Keratinocyte (primary cell): ENCODE results near the gene PER2. TPM values are rescaled to one million over a fixed set of nuclear protein-coding genes. Genes with fewer than 3 reads are reported as not detected.

Experiments used
- DNase-seq: peaks from one replicate; pipeline ENCODE4 v3.0.0-alpha.2; 2011; ENCODE audit warnings: low read depth, missing footprints, low spot score
- FAIRE-seq: peaks from 2 replicates; lab custom pipeline; 2011; peaks lifted over from hg19 to GRCh38; lab: Jason Lieb, UNC
- H2AFZ ChIP-seq: 2 replicates; pipeline ENCODE4 v1.6.0; 2012; ENCODE audit warnings: low read length, control low read depth, inconsistent platforms; ENCODE audit not compliant: control insufficient read depth
- H3K27ac ChIP-seq: 2 replicates; pipeline ENCODE4 v1.5.1; 2011; ENCODE audit warnings: low read length; ENCODE audit not compliant: control insufficient read depth, insufficient read depth
- H3K27me3 ChIP-seq: 3 replicates; pipeline ENCODE4 v1.6.0; 2011; ENCODE audit warnings: low read length; ENCODE audit not compliant: control insufficient read depth, insufficient read depth; ENCODE audit errors: extremely low read depth
- H3K36me3 ChIP-seq, 2 experiments: 2 replicates in 1 of 2; 3 replicates in 1 of 2; pipeline ENCODE4 v1.5.1; 2011; ENCODE audit warnings: low read length in 2 of 2, mild to moderate bottlenecking in 1 of 2; ENCODE audit not compliant: control insufficient read depth in 2 of 2, insufficient read depth in 2 of 2; ENCODE audit errors: extremely low read depth in 1 of 2
- H3K4me1 ChIP-seq: 3 replicates; pipeline ENCODE4 v1.5.1; 2011; ENCODE audit warnings: low read length; ENCODE audit not compliant: control insufficient read depth, insufficient read depth; ENCODE audit errors: extremely low read depth
- H3K4me2 ChIP-seq: 3 replicates; pipeline ENCODE4 v1.6.0; 2011; ENCODE audit warnings: low read depth, low read length; ENCODE audit not compliant: control insufficient read depth, insufficient read depth; ENCODE audit errors: extremely low read depth
- H3K4me3 ChIP-seq, 3 experiments: fragments of 200-600 bp in 1 of 3; sonication (generic) in 1 of 3; 2 replicates in 2 of 3; 3 replicates in 1 of 3; pipeline ENCODE4 v1.5.1; 2011 to 2016; ENCODE audit warnings: low read length in 3 of 3, mild to moderate bottlenecking in 3 of 3, control low read depth in 2 of 3, inconsistent platforms in 1 of 3, low read depth in 1 of 3, mixed read lengths in 1 of 3, mixed run types in 1 of 3, moderate library complexity in 1 of 3; ENCODE audit not compliant: control insufficient read depth in 2 of 3, insufficient read depth in 2 of 3; ENCODE audit errors: extremely low read depth in 1 of 3
- H3K79me2 ChIP-seq: 2 replicates; pipeline ENCODE4 v1.6.0; 2012; ENCODE audit warnings: low read length; ENCODE audit not compliant: control insufficient read depth, insufficient read depth
- H3K9ac ChIP-seq: 3 replicates; pipeline ENCODE4 v1.6.0; 2011; ENCODE audit warnings: low read length; ENCODE audit not compliant: control insufficient read depth, insufficient read depth; ENCODE audit errors: extremely low read depth
- H3K9me1 ChIP-seq: 3 replicates; pipeline ENCODE4 v1.6.0; 2011; ENCODE audit warnings: low read length; ENCODE audit not compliant: control insufficient read depth, insufficient read depth; ENCODE audit errors: extremely low read depth
- H3K9me3 ChIP-seq: 2 replicates; pipeline ENCODE4 v1.5.1; 2012; ENCODE audit warnings: low read depth, low read length; ENCODE audit not compliant: control insufficient read depth
- H4K20me1 ChIP-seq: 3 replicates; pipeline ENCODE4 v1.6.0; 2011; ENCODE audit warnings: low read length; ENCODE audit not compliant: control insufficient read depth, insufficient read depth; ENCODE audit errors: extremely low read depth
- CTCF ChIP-seq, 3 experiments: IDR thresholded peaks in 1 of 3; conservative IDR thresholded peaks in 1 of 3; optimal IDR thresholded peaks in 1 of 3; 2 replicates in 2 of 3; 3 replicates in 1 of 3; pipeline versions ENCODE3 to v1.5.1; 2011; ENCODE audit warnings: low read length in 3 of 3, mild to moderate bottlenecking in 3 of 3, moderate library complexity in 2 of 3, control low read depth in 1 of 3, inconsistent platforms in 1 of 3; ENCODE audit not compliant: insufficient read depth in 2 of 3; ENCODE audit errors: extremely low read depth in 1 of 3
- EZH2 ChIP-seq: IDR thresholded peaks from one replicate; pipeline ENCODE4 v1.6.1; 2012; ENCODE audit warnings: inconsistent platforms, mild to moderate bottlenecking, low read length, moderate library complexity
- dilution Hi-C: fragments of 300-500 bp; cut with MboI; formaldehyde crosslinking; loops from one replicate; pipeline ENCODE4 v1.7.0; 2020; ENCODE audit warnings: low sequenced_read_pairs; ENCODE audit not compliant: extremely low pct_ligation_motif_present
- polyA plus RNA-seq, 5 experiments: library from polyadenylated mRNA; depleted of rRNA in 3 of 5; stranded (reverse) in 3 of 5; stranded (forward) in 1 of 5; unstranded in 1 of 5; fragments of >200 nt; gene quantifications; 1 replicate in 1 of 5; 2 replicates in 3 of 5; 3 replicates in 1 of 5; pipeline versions ENCODE4 v1.2.1 to v1.2.3, GENCODE V29; 2011 to 2012; ENCODE audit warnings: missing spikeins in 2 of 5, low read depth in 1 of 5, low replicate concordance in 1 of 5

Gene PER2
- polyA plus RNA-seq, 1 donor (not counting 4 experiments of a cell fraction or from before 2014, with no cell fraction given), result 1.6 TPM

- no peak overlapping the region for H3K4me2 ChIP-seq
- peaks cover 11% of the 10 kb centered on the region for H3K27me3 ChIP-seq
- no peaks in the 10 kb centered on the region for H3K79me2 ChIP-seq
- H3K4me1 ChIP-seq, result peaks cover 15% of the 10 kb centered on the region
- H3K9me1 ChIP-seq, result no peaks in the 10 kb centered on the region
- FAIRE-seq, result no peak
- H4K20me1 ChIP-seq, result no peaks in the 10 kb centered on the region
- dilution Hi-C loops, result no loop called here
- H3K4me3 ChIP-seq, result no peak overlapping the region
- no peak overlapping the region for H3K27ac ChIP-seq
- no peaks in the 10 kb centered on the region for H3K9me3 ChIP-seq
- H2AFZ ChIP-seq, result no peak overlapping the region
- H3K36me3 ChIP-seq, result no peaks in the 10 kb centered on the region
- no peak overlapping the region for H3K9ac ChIP-seq
- no peak for DNase-seq
- no peak for TF ChIP-seq EZH2
- TF ChIP-seq CTCF (optimal IDR thresholded peaks at IDR 0.05 in 1 of 3, IDR thresholded peaks at IDR 0.05 in 1 of 3, conservative IDR thresholded peaks at IDR 0.05 in 1 of 3; ENCODE audit: extremely low read depth in 1 of 3, insufficient read depth in 2 of 3, low read length in 3 of 3), result no peak
Measured at GRCh38 chr2:238294393-238295143, 6.2 kb upstream of the PER2 start.

- Histone ChIP-seq H2AFZ (no peak overlapping the region), H3K4me2 (no peak overlapping the region), H4K20me1 (no peaks in the 10 kb centered on the region), H3K27ac (no peak overlapping the region), H3K36me3 (no peaks in the 10 kb centered on the region), H3K4me1 (peaks cover 20% of the 10 kb centered on the region), H3K79me2 (no peaks in the 10 kb centered on the region), H3K9me3 (no peaks in the 10 kb centered on the region), H3K4me3 (no peak overlapping the region), H3K27me3 (peaks cover 11% of the 10 kb centered on the region), H3K9me1 (no peaks in the 10 kb centered on the region), H3K9ac (no peak overlapping the region)
- DNase-seq, result no peak
- dilution Hi-C loops, result no loop called here
- TF ChIP-seq CTCF (optimal IDR thresholded peaks at IDR 0.05 in 1 of 3, IDR thresholded peaks at IDR 0.05 in 1 of 3, conservative IDR thresholded peaks at IDR 0.05 in 1 of 3; ENCODE audit: extremely low read depth in 1 of 3, insufficient read depth in 2 of 3, low read length in 3 of 3) (no peak), EZH2 (no peak)
- FAIRE-seq, result no peak
Measured at GRCh38 chr2:238294046-238294392, 5.6 kb upstream of the PER2 start.
